ENCODE measurements around the gene MAP1LC3B.

DNA sequence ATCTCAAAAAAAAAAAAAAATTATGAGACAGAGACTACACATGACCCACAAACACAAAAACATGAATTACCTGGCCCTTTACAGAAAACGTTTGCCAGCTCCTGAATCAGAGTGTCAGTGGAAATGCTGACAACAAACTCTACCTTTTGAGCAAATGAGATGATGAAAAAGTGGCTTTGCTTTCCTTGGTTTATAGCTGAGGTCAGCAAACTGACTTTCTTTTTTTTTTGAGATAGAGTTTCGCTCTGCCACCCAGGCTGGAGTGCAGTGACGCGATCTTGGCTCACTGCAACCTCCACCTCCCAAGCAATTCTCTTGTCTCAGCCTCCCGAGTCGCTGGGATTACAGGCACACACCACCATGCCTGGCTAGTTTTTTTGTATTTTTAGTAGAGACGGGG is 54.3 kb downstream of the MAP1LC3B start:
- TF ChIP-seq, protein P1, sequence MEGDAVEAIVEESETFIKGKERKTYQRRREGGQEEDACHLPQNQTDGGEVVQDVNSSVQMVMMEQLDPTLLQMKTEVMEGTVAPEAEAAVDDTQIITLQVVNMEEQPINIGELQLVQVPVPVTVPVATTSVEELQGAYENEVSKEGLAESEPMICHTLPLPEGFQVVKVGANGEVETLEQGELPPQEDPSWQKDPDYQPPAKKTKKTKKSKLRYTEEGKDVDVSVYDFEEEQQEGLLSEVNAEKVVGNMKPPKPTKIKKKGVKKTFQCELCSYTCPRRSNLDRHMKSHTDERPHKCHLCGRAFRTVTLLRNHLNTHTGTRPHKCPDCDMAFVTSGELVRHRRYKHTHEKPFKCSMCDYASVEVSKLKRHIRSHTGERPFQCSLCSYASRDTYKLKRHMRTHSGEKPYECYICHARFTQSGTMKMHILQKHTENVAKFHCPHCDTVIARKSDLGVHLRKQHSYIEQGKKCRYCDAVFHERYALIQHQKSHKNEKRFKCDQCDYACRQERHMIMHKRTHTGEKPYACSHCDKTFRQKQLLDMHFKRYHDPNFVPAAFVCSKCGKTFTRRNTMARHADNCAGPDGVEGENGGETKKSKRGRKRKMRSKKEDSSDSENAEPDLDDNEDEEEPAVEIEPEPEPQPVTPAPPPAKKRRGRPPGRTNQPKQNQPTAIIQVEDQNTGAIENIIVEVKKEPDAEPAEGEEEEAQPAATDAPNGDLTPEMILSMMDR (IDR thresholded peaks at IDR 0.05): no peak
- no peak for TF ChIP-seq POLR2A (IDR thresholded peaks at IDR 0.05)
